ENCODE measurements around the gene BCAP31. TPM values are rescaled to one million over a fixed set of nuclear protein-coding genes. Genes with fewer than 3 reads are reported as not detected.
A peak's percentile ranks its signal among the peaks of the same experiment; 100 is the strongest.

Gene BCAP31
- total and polyA plus RNA-seq, 2 donors (not counting 1 experiment from before 2014, with no cell fraction given): 59.5 to 117 TPM

GRCh38 chrX:153668423-153669173, 55.6 kb downstream of the BCAP31 start:
- Histone ChIP-seq H3K4me2 (replicated peaks; ENCODE audit: low read depth, low read length, poor library complexity, severe bottlenecking) (no peak overlapping the region), H3K9me3 (ENCODE audit: control extremely low read depth in 1 of 3, control insufficient read depth in 2 of 3, insufficient read depth in 1 of 3, low read length in 2 of 3) (no peaks in the 10 kb centered on the region), H3K9ac (ENCODE audit: low read length) (no peak overlapping the region), H4K20me1 (ENCODE audit: control insufficient read depth, insufficient read depth, low read length, poor library complexity, severe bottlenecking) (no peaks in the 10 kb centered on the region), H3K36me3 (replicated peaks in 1 of 2; ENCODE audit: control extremely low read depth in 1 of 2, control insufficient read depth in 1 of 2, extremely low read depth in 1 of 2, insufficient read depth in 2 of 2, low read length in 1 of 2) (no peaks in the 10 kb centered on the region), H3K27ac (ENCODE audit: low read length in 2 of 2) (no peak overlapping the region), H3K27me3 (replicated peaks in 1 of 4; ENCODE audit: control extremely low read depth in 1 of 4, control insufficient read depth in 3 of 4, insufficient read depth in 4 of 4, low read length in 3 of 4) (peaks cover 0 to 11% (median 0%) of the 10 kb centered on the region in 4 experiments), H3K79me2 (ENCODE audit: control insufficient read depth, insufficient read depth, low read length) (no peaks in the 10 kb centered on the region), H3K4me1 (ENCODE audit: control insufficient read depth in 2 of 2, insufficient read depth in 2 of 2, low read length in 2 of 2) (peaks cover 0 to 6% of the 10 kb centered on the region in 2 donors), H2AFZ (ENCODE audit: insufficient read depth, low read depth, low read length, poor library complexity, severe bottlenecking) (no peak overlapping the region), H3K4me3 (ENCODE audit: control extremely low read depth in 1 of 5, extremely low read depth in 1 of 5, insufficient read depth in 1 of 5, low read depth in 2 of 5, low read length in 4 of 5) (no peak overlapping the region)
- POLR2A ChIA-PET: no interaction called here
- Mint-ChIP-seq H3K27me3 (peaks cover 22% of the 10 kb centered on the region), H3K4me3 (no peak overlapping the region), H3K4me1 (peaks cover 10% of the 10 kb centered on the region), H3K27ac (no peak overlapping the region), H3K9me3 (ENCODE audit: insufficient read depth) (no peaks in the 10 kb centered on the region)
- WGBS (ENCODE audit: insufficient coverage): 93% methylated on average over 6 of the region's 11 CpGs
- ATAC-seq (ENCODE audit: low read depth): no peak
- intact Hi-C loops (cut with micrococcal nuclease): loop anchor here (1.0 to 2.0 kb wide), 4 partner anchors 114 to 728 kb away; no protein-coding TSS in a partner anchor
- TF ChIP-seq EZH2 (IDR thresholded peaks at IDR 0.05; ENCODE audit: borderline replicate concordance, insufficient read depth, low read depth, low read length, poor library complexity, severe bottlenecking) (no peak), CTCF (IDR thresholded peaks at IDR 0.05) (no peak)
- no peak for DNase-seq
- CTCF ChIA-PET: interaction anchor here (0.9 to 9.2 kb wide), 16 partner anchors 12 to 727 kb away, joined by 3 to 97 read pairs (median 6); no protein-coding TSS in a partner anchor

- POLR2A ChIA-PET: interaction anchor here (0.8 kb wide), 1 partner anchor 709 kb away, joined by 3 read pairs; no protein-coding TSS in a partner anchor
- intact Hi-C loops (cut with micrococcal nuclease): loop anchor here (1.0 to 2.0 kb wide), 4 partner anchors 113 to 727 kb away; no protein-coding TSS in a partner anchor
- peak overlapping the region; percentile 50 for H2AFZ ChIP-seq (ENCODE audit: insufficient read depth, low read depth, low read length, poor library complexity, severe bottlenecking)
- H3K4me3 ChIP-seq (ENCODE audit: control extremely low read depth in 1 of 5, extremely low read depth in 1 of 5, insufficient read depth in 1 of 5, low read depth in 2 of 5, low read length in 4 of 5): no peak overlapping the region
- no peaks in the 10 kb centered on the region for H4K20me1 ChIP-seq (ENCODE audit: control insufficient read depth, insufficient read depth, low read length, poor library complexity, severe bottlenecking)
- DNase-seq (peak; percentile 79), ATAC-seq (ENCODE audit: low read depth) (peak; percentile 92)
- H3K4me1 ChIP-seq (ENCODE audit: control insufficient read depth in 2 of 2, insufficient read depth in 2 of 2, low read length in 2 of 2): peaks cover 0 to 6% of the 10 kb centered on the region in 2 donors
- no peak overlapping the region for H3K27ac Mint-ChIP-seq
- no peaks in the 10 kb centered on the region for H3K9me3 ChIP-seq (ENCODE audit: control extremely low read depth in 1 of 3, control insufficient read depth in 2 of 3, insufficient read depth in 1 of 3, low read length in 2 of 3)
- peak overlapping the region; percentile 70 for H3K4me3 Mint-ChIP-seq
- H3K27me3 ChIP-seq (replicated peaks in 1 of 4; ENCODE audit: control extremely low read depth in 1 of 4, control insufficient read depth in 3 of 4, insufficient read depth in 4 of 4, low read length in 3 of 4): peaks cover 0 to 11% (median 0%) of the 10 kb centered on the region in 4 experiments
- no peaks in the 10 kb centered on the region for H3K9me3 Mint-ChIP-seq (ENCODE audit: insufficient read depth)
- H3K27ac ChIP-seq (ENCODE audit: low read length in 2 of 2): no peak overlapping the region
- peaks cover 8% of the 10 kb centered on the region for H3K4me1 Mint-ChIP-seq
- CTCF ChIA-PET: interaction anchor here (0.9 to 9.2 kb wide), 17 partner anchors 11 to 726 kb away, joined by 3 to 97 read pairs (median 6); no protein-coding TSS in a partner anchor
- peaks cover 22% of the 10 kb centered on the region for H3K27me3 Mint-ChIP-seq
- peak; percentile 71 for TF ChIP-seq CTCF (IDR thresholded peaks at IDR 0.05)
- TF ChIP-seq EZH2 (IDR thresholded peaks at IDR 0.05; ENCODE audit: borderline replicate concordance, insufficient read depth, low read depth, low read length, poor library complexity, severe bottlenecking): no peak
- no peak overlapping the region for H3K9ac ChIP-seq (ENCODE audit: low read length)
- peak overlapping the region; percentile 48 for H3K4me2 ChIP-seq (replicated peaks; ENCODE audit: low read depth, low read length, poor library complexity, severe bottlenecking)
- H3K79me2 ChIP-seq (ENCODE audit: control insufficient read depth, insufficient read depth, low read length): no peaks in the 10 kb centered on the region
- no peaks in the 10 kb centered on the region for H3K36me3 ChIP-seq (replicated peaks in 1 of 2; ENCODE audit: control extremely low read depth in 1 of 2, control insufficient read depth in 1 of 2, extremely low read depth in 1 of 2, insufficient read depth in 2 of 2, low read length in 1 of 2)
- WGBS (ENCODE audit: insufficient coverage): 10% methylated on average over 11 of the region's 14 CpGs
These were observed 56.2 kb downstream of the BCAP31 start for GRCh38 chrX:153667956-153668396.
